ENCODE results near the gene ERP44.

GRCh38 chr9:99980598-99980997, 118.2 kb downstream of the ERP44 start:
- no peak for TF ChIP-seq POLR2A (IDR thresholded peaks at IDR 0.05)
- TF ChIP-seq, protein P1, sequence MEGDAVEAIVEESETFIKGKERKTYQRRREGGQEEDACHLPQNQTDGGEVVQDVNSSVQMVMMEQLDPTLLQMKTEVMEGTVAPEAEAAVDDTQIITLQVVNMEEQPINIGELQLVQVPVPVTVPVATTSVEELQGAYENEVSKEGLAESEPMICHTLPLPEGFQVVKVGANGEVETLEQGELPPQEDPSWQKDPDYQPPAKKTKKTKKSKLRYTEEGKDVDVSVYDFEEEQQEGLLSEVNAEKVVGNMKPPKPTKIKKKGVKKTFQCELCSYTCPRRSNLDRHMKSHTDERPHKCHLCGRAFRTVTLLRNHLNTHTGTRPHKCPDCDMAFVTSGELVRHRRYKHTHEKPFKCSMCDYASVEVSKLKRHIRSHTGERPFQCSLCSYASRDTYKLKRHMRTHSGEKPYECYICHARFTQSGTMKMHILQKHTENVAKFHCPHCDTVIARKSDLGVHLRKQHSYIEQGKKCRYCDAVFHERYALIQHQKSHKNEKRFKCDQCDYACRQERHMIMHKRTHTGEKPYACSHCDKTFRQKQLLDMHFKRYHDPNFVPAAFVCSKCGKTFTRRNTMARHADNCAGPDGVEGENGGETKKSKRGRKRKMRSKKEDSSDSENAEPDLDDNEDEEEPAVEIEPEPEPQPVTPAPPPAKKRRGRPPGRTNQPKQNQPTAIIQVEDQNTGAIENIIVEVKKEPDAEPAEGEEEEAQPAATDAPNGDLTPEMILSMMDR (IDR thresholded peaks at IDR 0.05): no peak

Data from lower leg skin (tissue), 3 donors.